ENCODE results near the gene ENTPD5. TPM values are rescaled to one million over a fixed set of nuclear protein-coding genes. Genes with fewer than 3 reads are reported as not detected.

The ENTPD5 gene
- total RNA-seq (2014; rRNA removed; shearing (Covaris generic); ENCODE audit: low replicate concordance) = 15.0 and 15.2 TPM in 2 replicates

DNA sequence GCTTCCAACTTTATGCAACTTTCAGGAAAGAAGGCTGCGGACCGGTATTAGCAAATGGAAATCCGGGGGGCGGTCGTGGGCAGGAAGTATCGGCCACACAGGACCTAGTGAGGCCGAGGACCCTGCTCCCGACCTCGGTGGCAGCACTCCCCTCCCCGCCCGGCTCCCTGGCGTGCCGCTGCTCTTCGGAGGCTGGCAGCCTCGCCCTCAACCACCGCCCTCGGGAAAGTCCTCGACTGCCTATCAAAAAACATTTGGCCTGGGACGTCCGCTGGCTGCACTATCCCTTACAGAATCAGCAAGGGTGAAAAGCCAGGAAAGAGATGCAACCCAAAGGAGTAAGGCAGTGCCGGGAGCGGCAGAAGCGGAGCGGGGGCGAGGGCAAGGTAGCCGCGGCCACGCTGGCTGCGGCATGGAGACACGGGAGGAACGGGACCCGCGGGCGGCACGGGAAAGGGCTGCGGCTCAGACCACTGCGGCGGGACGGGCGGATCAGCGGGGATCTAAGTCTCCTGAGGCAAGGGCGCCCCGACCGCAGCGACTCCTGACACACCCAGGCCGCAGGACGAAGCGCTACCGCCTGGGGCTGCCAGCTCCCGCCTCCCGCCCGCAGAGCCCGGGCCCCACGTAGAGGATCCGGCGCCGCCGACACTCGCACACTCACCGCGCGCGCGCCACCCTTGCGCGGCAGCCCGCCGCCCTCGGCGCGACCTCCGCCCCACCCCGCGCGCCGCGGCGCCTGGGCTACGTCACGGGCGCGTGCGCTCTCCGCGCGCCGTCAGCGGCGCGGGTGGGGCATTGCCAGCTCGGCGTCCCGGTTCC lies at the start of gene ENTPD5, which contains the start of gene BBOF1:
Gene ENTPD5, minus strand, starts transcription at position 703 of the 822 bp plus-strand sequence. CDS start 31,186 bp downstream, outside the sequence.
Gene BBOF1, plus strand, starts transcription at position 764 of the 822 bp plus-strand sequence. CDS start 130 bp downstream, outside the sequence.
- DNase-seq (ENCODE audit: low read depth) = peak; percentile 80

DNA sequence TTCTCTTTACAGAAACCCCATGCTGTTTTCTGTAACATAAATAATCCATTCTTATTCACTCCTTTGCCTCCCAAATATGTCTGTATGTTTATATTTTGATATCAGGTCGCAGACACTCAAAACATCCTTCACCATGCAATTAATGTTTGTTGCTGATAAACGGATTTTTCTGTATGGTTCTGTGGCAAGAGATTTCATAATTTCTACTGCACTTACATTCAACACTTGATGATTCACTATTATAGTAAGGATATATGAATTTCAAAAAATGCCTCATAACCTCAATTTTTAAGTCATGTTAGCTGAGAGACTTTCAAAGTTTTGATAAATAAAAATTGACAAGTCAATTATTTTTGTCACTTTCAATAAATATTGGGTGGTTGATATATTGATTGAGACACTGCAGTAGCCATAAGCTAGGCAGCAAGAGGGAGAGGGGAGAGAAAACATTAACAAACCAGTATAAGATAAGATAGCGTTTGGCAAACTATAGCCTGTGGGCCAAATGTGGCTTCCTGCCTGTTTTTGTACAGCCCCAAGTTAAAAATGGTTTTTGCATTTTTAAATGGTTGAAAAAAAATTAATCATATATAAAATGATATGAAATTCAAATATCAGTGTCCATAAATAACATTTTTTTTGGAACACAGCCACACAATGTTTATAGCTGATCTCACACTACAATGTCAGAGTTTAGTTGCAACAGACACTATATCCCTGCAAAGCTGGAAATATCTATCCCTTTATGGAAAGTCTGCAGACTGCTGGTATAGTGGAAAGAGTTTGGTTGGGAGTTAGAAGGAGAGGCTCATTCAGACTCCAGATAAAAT lies 46.9 kb upstream of the ENTPD5 start:
- no peak for DNase-seq (ENCODE audit: low read depth)
- in situ Hi-C loops (cut with HindIII; ENCODE audit: low pct_unique_long_range_greater_than_20kb, low sequenced_read_pairs) = no loop called here

More for the DNA sequence above, at the start of gene ENTPD5, which contains the start of gene BBOF1:
- in situ Hi-C loops (cut with HindIII; ENCODE audit: low pct_unique_long_range_greater_than_20kb, low sequenced_read_pairs) = no loop called here

DNA sequence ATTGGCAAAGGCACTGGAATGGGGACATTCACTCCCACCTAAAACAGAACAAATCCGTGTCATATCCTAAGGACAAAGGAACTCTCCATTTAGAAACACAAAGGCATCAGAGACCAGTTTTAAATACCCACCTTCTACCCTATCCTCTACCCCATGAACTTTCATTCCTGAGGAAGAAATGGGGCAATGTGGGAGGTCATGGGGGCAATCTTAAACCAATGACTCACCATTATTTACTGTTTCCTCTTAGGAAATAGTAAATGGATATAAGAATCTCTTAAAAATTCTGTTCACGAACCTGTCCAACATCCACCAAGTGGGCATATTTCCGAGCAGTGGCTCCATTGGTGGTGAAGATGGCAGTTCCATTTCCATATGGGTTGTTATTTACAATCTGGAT lies 45.8 kb upstream of the ENTPD5 start:
- no peak for DNase-seq (ENCODE audit: low read depth)
- in situ Hi-C loops (cut with HindIII; ENCODE audit: low pct_unique_long_range_greater_than_20kb, low sequenced_read_pairs) = no loop called here

- no peak for DNase-seq (ENCODE audit: low read depth)
- in situ Hi-C loops (cut with HindIII; ENCODE audit: low pct_unique_long_range_greater_than_20kb, low sequenced_read_pairs) = no loop called here
These were observed 45.3 kb upstream of the ENTPD5 start for GRCh38 chr14:74064426-74064825.

- DNase-seq (ENCODE audit: low read depth) = no peak
- in situ Hi-C loops (cut with HindIII; ENCODE audit: low pct_unique_long_range_greater_than_20kb, low sequenced_read_pairs) = no loop called here
These were observed 43.7 kb upstream of the ENTPD5 start for GRCh38 chr14:74062809-74063150.

DNA sequence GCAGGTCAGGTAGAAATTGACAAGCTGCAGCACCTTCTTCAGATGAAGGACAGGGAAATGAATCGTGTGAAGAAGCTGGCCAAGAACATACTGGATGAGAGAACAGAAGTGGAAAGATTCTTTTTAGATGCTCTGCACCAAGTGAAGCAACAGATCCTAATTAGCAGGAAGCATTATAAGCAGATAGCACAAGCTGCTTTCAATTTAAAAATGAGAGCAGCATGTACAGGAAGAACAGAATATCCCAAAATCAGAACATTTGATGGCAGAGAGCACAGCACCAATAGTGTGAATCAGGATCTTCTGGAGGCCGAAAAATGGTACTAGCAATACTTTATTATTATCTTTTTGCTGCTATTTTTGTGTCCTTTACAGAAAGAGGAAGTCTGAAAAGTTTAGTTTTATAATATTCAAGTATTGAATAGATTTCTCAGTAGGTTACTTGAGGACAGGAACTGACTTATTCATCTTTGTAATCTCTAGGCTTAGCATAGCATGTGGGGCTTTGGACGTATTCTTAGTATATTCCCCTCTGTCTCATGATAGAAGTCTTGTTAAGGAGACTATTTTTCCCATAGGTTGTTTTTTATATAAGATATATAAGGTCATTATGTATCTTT lies 30.9 kb upstream of the ENTPD5 start:
- DNase-seq (ENCODE audit: low read depth) = no peak
- in situ Hi-C loops (cut with HindIII; ENCODE audit: low pct_unique_long_range_greater_than_20kb, low sequenced_read_pairs) = no loop called here

GRCh38 chr14:74048281-74048680 lies 29.2 kb upstream of the ENTPD5 start:
- peak; percentile 63 for DNase-seq (ENCODE audit: low read depth)
- in situ Hi-C loops (cut with HindIII; ENCODE audit: low pct_unique_long_range_greater_than_20kb, low sequenced_read_pairs) = no loop called here

DNA sequence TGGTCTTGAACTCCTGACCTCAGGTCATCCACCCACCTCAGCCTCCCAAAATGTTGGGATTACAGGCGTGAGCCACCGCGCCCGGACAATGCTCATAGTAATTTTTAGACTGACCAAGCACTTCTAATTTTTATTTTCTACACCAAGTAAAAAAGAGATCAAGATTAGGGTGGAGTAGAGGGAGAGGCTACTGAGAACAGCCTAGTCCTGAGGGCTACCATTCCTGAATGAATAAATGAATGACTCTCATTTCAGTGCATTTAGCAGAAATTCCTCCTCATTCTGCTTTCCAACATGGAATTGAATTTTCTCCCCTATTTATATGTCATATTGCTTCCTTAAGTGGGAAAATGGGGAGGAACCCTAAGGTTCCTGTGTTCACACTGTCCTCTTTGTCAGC lies 26.4 kb upstream of the ENTPD5 start:
- in situ Hi-C loops (cut with HindIII; ENCODE audit: low pct_unique_long_range_greater_than_20kb, low sequenced_read_pairs) = no loop called here
- DNase-seq (ENCODE audit: low read depth) = no peak

DNA sequence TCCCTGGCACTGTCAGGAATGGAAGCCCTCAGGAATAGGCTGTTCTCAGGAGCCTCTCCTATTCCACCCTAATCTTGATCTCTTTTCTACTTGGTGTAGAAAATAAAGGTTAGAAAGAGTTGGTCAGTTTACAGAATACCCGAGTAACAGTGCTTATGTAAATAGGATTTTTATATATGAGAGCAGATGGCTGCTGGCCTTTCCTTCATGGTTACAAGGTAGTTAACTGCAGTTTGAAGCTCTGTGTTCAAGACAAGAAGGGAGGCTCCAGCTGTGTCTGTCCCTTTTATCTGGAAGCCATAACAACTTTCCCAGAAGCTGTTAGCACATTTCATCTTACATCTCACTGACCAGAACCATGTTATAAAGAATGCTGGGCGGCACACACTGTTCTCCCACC lies 23.2 kb upstream of the ENTPD5 start:
- in situ Hi-C loops (cut with HindIII; ENCODE audit: low pct_unique_long_range_greater_than_20kb, low sequenced_read_pairs) = no loop called here
- DNase-seq (ENCODE audit: low read depth) = no peak

- in situ Hi-C loops (cut with HindIII; ENCODE audit: low pct_unique_long_range_greater_than_20kb, low sequenced_read_pairs) = no loop called here
- peak; percentile 48 for DNase-seq (ENCODE audit: low read depth)
These were observed 19.2 kb upstream of the ENTPD5 start for GRCh38 chr14:74038020-74038859.

DNA sequence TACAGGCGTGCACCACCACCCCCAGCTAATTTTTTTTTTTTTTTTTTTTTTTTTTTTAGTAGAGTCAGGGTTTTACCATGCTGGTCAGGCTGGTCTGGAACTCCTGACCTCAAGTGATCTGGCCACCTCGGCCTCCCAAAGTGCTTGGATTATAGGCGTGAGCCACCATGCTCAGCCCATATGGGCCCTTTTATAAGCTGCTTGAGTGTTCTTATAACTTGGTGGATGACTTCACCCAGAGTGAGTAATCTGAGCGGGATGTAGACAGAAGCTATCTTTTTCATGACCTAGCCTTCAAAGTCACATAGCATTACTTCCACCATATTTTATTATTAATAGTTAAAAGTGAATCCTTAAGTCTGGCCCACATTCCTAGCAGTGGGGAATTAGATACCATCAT lies 16.5 kb upstream of the ENTPD5 start:
- in situ Hi-C loops (cut with HindIII; ENCODE audit: low pct_unique_long_range_greater_than_20kb, low sequenced_read_pairs) = no loop called here
- DNase-seq (ENCODE audit: low read depth) = no peak

DNA sequence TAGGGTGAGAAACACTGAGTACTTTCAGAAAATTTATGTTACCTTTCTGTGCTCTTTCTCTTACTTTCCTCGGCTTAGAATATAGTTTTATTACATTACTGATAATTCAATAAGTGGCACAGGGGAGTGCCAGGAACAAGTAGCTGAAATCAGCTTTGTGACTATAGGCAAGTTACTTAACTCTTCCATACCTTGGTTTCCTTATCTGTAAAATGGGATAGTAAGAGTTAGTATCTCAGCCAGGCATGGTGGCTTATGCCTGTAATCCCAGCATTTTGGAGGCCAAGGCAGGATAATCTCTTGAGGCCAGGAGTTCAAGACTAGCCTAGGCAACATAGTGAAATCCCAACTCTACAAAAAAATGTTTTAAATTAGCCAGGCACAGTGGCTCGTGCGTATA lies 15.5 kb upstream of the ENTPD5 start:
- no peak for DNase-seq (ENCODE audit: low read depth)
- in situ Hi-C loops (cut with HindIII; ENCODE audit: low pct_unique_long_range_greater_than_20kb, low sequenced_read_pairs) = no loop called here

DNA sequence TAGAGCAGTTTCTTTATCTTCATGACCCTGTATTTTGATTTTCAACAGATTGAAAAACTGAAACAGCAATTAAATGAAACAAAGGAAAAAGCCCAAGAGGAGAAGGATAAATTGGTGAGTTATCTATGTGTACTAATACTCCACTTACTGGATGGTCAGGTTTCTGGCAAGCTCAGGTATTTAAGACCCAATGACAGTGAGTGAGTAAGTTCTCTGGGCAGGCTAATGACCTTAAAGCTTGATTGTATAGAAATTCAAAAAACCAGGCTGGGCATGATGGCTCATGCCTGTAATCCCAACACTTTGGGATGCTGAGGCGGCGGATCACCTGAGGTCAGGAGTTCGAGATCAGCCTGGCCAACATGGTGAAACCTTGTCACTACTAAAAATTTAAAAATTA lies 10.0 kb upstream of the ENTPD5 start:
- in situ Hi-C loops (cut with HindIII; ENCODE audit: low pct_unique_long_range_greater_than_20kb, low sequenced_read_pairs) = no loop called here

GRCh38 chr14:74022346-74022745 lies 3.3 kb upstream of the ENTPD5 start:
- DNase-seq (ENCODE audit: low read depth) = no peak
- in situ Hi-C loops (cut with HindIII; ENCODE audit: low pct_unique_long_range_greater_than_20kb, low sequenced_read_pairs) = no loop called here

More for the DNA sequence above, 10.0 kb upstream of the ENTPD5 start:
- DNase-seq (ENCODE audit: low read depth) = no peak

GRCh38 chr14:74019408-74020137 lies 485 bp upstream of the ENTPD5 start:
- in situ Hi-C loops (cut with HindIII; ENCODE audit: low pct_unique_long_range_greater_than_20kb, low sequenced_read_pairs) = no loop called here
- no peak for DNase-seq (ENCODE audit: low read depth)

DNA sequence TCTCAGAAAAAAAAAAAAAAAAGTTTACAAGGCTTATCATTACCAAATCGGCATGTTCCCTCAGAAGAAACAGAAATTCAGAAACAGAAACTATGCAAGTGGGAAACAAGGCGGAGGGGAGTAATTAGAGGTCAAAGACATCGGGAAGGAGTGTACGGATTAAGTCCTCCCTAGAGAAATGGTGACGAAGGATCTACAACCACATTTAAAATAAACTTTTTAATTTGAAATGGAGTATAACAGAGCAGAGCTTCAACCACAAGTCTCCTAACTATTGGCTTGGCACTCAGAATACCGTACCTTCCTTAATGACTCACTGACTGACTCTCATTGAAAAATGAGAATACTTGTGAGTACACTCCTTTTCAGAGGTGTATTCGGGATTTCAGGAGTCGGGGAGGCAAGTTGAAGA lies 908 bp downstream of the ENTPD5 start:
- in situ Hi-C loops (cut with HindIII; ENCODE audit: low pct_unique_long_range_greater_than_20kb, low sequenced_read_pairs) = no loop called here

GRCh38 chr14:74015963-74016362 lies 3.1 kb downstream of the ENTPD5 start:
- in situ Hi-C loops (cut with HindIII; ENCODE audit: low pct_unique_long_range_greater_than_20kb, low sequenced_read_pairs) = no loop called here
- DNase-seq (ENCODE audit: low read depth) = no peak

More for the DNA sequence above, 908 bp downstream of the ENTPD5 start:
- DNase-seq (ENCODE audit: low read depth) = peak; percentile 65

Measured in Caki2 (cell line).